HPDE6-E6E7 (cell line): ENCODE results near the gene GIMAP2.
"Not testable (repeated sequence)": the region's sequence is repeated elsewhere in the genome, so short reads cannot be mapped to it uniquely, and the experiment has no call there.

Source experiments
- DNase-seq: peaks from one replicate; pipeline ENCODE4 v3.0.0; 2011; ENCODE audit warnings: missing footprints; ENCODE audit errors: extremely low spot score

GIMAP2 gene

GRCh38 chr7:150685219-150686029 is at the start of gene GIMAP2:
GIMAP2 (plus strand) TSS chr7:150685706; CDS start chr7:150687060, 1,354 bp downstream.
- no peak for DNase-seq

- no peak for DNase-seq
Observed at GRCh38 chr7:150641854-150642253, 43.7 kb upstream of the GIMAP2 start.

GRCh38 chr7:150642926-150643325 is 42.6 kb upstream of the GIMAP2 start:
- DNase-seq: no peak

- no peak for DNase-seq
Observed at GRCh38 chr7:150645259-150646020, 40.1 kb upstream of the GIMAP2 start.

- DNase-seq: no peak
Observed at GRCh38 chr7:150648353-150649079, 37.0 kb upstream of the GIMAP2 start.

GRCh38 chr7:150649080-150649385 is 36.5 kb upstream of the GIMAP2 start:
- no peak for DNase-seq

GRCh38 chr7:150654692-150655091 is 30.8 kb upstream of the GIMAP2 start:
- DNase-seq: no peak

GRCh38 chr7:150656047-150656446 is 29.5 kb upstream of the GIMAP2 start:
- no peak for DNase-seq

- no peak for DNase-seq
Observed at GRCh38 chr7:150657526-150657925, 28.0 kb upstream of the GIMAP2 start.

GRCh38 chr7:150660939-150661613 is 24.4 kb upstream of the GIMAP2 start:
- DNase-seq: no peak

GRCh38 chr7:150662821-150663220 is 22.7 kb upstream of the GIMAP2 start:
- DNase-seq: not testable (repeated sequence)

GRCh38 chr7:150663802-150664494 is 21.6 kb upstream of the GIMAP2 start:
- no peak for DNase-seq

GRCh38 chr7:150665089-150665748 is 20.3 kb upstream of the GIMAP2 start:
- DNase-seq: no peak

- no peak for DNase-seq
Observed at GRCh38 chr7:150665896-150666295, 19.6 kb upstream of the GIMAP2 start.

- no peak for DNase-seq
Observed at GRCh38 chr7:150666412-150666811, 19.1 kb upstream of the GIMAP2 start.

- no peak for DNase-seq
Observed at GRCh38 chr7:150668472-150668911, 17.0 kb upstream of the GIMAP2 start.

- no peak for DNase-seq
Observed at GRCh38 chr7:150668977-150669376, 16.5 kb upstream of the GIMAP2 start.

- DNase-seq: not testable (repeated sequence)
Observed at GRCh38 chr7:150671798-150672585, 13.5 kb upstream of the GIMAP2 start.

GRCh38 chr7:150675714-150676113 is 9.8 kb upstream of the GIMAP2 start:
- DNase-seq: no peak

GRCh38 chr7:150676276-150676675 is 9.2 kb upstream of the GIMAP2 start:
- DNase-seq: not testable (repeated sequence)
